GM21360 (cell line): ENCODE results near the gene PDZD2.
"Not testable (repeated sequence)": the region's sequence is repeated elsewhere in the genome, so short reads cannot be mapped to it uniquely, and the experiment has no call there.

Experiments used
- ATAC-seq: cut with Tn5 transposase; IDR thresholded peaks from one replicate; pipeline ENCODE4 v1.9.1; 2021; ENCODE audit warnings: mild to moderate bottlenecking, moderate library complexity; ENCODE audit not compliant: unreplicated experiment

PDZD2 gene

DNA sequence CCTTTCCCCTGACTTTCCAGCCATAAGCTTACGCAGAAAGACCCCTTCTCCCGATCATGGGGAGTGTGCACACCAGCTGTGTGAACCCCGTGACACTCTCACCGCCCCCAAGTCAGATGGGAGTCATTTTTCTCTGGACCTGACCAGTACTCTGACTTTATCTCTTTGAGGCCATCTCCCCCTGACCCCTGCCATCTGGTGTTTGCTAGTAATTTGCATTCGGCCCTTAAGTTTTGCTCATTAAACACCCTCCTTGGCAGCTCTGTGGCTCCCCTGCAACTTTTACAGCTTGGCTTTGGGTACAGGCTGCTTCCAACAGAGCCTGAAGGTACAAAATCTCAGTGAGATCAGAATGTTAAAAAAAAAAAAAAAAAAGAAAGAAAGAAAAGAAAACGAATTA lies 43.9 kb downstream of the PDZD2 start:
- no peak for ATAC-seq

DNA sequence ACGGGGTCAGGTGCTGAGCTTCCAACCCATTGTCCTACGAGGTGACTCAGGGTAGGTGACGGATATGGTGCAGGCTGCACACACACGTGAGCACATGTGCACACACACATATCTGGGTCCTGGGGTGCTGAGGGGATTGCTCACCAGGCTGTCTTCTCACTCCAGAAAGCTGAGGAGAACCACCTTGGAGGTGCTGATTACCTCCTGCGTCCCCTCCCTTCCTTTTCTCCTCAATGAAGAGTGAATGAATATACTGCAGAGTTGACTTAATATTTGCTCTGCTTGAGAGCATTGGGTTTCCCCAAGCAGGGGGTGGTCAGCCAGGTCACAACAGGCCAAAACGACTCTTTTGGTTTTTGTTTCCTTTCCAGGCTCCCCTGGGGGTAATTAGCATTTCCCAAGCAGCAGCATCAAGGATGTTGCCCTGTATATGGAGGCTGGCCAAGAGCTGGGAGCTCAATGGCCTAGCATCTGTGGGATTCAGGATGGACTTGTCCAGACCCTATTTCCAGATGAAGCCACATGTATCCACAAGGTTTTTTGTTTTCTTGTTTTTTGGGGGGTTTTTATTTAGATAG lies 49.7 kb downstream of the PDZD2 start:
- no peak for ATAC-seq

DNA sequence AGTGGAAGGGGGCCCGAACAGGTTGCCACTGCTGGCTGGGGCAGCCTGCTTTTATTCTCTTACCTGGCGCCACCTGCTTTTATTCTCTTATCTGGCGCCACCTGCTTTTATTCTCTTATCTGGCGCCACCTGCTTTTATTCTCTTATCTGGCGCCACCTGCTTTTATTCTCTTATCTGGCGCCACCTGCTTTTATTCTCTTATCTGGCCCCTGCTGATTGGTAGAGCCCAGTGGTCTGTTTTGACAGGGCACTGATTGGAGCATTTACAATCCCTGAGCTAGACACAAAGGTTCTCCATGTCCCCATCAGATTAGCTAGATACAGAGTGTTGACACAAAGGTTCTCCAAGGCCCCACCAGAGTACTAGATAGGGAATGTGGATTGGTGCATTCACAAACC lies 52.5 kb downstream of the PDZD2 start:
- not testable (repeated sequence) for ATAC-seq

DNA sequence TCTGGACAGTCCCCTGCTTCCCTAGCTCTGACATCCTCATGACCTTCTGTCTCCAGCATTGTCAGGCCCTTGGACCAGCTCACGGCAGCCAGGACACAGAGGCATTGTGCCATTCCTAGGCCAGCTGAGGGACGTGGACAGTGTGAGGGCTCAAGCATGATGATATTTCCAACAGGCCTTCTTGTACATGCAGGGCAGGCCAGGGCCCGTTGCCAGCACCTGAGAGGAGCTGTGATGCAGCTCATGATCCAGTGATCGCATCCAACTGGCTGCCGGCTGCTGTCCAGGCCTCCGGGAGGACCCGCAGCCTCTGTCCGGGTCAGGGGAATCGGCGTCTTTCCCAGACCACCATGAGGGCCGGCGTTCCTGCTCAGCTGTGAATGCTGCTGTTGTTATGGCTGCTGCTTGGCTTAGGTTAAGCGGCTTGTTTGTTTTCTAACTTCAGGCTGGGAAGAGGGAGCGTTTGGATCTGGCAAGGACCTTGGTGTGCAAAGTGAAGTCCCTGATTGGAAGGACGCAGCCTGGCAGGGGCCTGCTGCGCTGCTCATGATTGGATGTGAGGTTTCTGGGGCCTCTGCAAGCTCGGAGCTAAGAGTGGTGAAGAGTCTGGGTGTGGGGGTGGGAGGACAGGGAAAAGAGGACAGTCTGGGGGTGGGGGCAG lies 53.8 kb downstream of the PDZD2 start:
- no peak for ATAC-seq

DNA sequence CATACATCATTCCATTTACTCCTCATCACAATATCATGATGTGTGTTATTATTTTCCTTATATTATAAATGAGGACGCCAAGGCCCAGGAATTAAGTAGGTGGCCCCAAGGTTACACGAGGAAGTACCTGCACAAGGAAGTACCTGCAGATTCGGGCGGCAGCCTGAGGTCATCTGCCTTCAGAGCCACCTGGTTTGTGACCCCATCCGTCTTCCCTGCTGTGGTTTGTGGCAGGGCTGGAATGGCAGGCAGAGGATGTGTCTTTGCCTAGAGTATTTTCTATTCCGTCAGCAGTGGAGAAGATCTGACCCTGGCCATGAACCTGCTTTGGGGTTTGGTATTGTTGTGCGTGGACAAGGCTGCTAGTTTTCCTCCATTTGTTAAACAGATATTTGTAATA lies 59.7 kb downstream of the PDZD2 start:
- ATAC-seq: no peak

DNA sequence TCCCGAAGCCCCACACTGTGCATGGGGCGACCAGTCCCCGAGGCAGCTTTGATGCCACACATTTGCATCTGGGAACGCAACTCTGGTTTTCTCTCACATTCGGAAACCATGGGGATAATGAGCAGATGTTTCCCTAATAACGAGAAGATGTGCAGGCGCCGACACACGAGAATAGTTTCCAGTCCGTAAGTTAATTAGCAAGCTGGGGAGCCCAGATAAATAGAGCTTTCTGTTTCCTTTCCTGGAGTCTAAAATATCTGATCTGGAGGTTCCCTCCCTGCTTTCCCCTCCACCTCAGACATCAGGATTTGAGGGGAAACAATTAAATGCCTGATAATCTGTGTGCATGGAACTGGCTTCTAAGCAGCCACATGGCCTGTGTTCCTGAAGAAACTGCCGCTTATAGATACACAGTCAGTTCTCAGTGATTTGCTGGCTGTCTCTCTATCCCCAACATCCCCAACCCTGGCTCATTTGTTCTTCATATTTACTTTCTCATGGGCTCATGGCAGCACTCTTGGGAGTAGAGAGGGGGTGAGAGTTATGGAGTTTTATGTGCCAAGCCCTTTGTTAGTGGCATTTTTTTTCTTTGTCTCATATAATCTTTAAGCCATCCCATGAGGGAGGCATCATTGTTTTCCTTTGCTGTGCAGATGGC lies 62.8 kb downstream of the PDZD2 start:
- ATAC-seq: no peak

DNA sequence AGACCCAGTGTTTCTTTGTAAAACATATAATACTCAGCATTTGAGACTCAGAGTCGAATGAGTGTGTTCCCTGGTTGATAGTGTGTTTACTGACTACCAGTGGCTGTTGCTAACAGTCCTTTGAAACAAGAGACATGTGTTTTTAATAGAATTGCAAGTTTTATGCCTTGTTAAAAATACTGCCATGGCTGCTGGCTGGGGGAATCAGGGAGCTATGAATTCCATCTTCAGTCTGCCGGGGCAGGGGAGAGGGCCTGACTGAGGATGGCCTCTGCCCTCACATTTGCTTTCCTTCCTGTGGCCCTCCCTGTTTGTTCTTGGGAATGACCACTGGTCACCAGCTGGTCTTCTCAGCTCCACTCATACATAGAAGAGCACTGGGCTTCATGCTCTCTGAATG lies 63.8 kb downstream of the PDZD2 start:
- no peak for ATAC-seq

DNA sequence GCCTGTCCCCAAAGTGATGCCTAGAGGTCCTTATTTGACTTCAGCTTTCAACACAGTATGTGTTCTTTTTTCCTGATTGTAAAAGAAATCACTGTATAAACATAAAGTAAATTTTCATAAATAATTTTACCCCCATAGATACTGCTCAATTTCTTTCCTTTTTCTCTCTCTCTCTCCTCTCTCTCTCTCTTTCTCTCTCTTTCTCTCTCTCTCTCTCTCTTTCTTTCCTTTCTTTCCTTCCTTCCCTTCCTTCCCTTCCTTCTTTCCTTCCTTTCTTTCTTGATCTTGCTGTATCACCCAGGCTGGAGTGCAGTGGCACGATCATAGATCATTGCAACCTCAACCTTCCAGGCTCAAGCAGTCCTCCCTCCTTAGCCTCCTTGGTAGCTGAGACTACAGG lies 64.8 kb downstream of the PDZD2 start:
- ATAC-seq: no peak

DNA sequence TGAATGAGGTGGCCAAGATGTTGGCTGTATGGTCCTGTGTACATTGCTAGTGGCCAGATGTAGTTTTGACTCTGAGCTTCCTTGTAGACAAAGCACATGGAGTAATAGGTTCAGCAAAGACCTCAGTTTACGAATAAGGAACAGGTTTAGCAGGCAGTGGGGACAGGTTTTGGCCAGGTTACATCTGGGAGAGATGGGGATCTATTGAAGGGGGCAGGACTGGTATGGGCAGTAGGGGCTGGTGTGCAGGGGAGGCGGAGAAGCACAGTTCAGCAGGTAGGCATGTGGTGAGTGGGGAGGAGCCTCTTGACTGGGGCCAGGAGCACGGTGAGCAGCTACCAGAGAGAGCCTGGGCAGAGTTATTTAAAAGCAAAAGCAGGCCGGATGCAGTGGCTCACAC lies 67.3 kb downstream of the PDZD2 start:
- ATAC-seq: no peak

DNA sequence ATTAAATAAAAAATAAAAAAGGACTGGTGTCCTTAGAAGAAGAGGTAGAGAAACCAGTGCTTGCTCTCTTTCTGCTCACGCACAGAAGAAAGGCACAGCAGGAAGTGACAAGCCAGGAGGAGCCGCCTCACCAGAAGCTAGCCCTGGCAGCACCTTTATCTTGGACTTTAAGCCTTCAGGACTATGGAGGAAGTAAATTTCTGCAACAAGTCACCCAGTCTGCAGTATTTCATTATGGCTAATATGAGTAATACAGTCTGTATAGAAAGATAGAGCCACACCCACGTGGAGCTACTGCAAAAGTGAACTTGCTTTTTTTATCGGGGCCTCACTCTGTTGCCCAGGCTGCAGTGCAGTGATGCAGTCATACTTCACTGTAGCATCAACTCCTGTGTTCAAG lies 68.4 kb downstream of the PDZD2 start:
- no peak for ATAC-seq

DNA sequence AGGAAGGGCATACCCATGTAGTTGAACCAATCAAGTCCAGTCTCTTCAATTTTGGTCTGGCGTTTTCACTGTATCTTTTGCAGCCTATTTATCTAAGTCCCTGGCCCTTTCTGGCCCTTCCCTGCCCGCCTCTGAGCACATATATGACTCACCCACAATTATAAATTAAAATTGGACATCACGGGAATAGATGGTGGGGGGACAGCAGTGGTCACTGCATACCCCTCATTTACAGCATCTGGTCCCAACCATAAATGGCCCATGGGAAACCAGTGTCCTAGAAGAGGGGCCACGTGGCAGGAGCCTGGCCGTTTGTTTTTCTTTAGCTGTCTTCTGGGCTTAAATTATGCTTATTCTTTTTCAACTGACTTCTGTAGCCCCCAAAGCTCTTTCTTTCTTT lies 69.2 kb downstream of the PDZD2 start:
- no peak for ATAC-seq

DNA sequence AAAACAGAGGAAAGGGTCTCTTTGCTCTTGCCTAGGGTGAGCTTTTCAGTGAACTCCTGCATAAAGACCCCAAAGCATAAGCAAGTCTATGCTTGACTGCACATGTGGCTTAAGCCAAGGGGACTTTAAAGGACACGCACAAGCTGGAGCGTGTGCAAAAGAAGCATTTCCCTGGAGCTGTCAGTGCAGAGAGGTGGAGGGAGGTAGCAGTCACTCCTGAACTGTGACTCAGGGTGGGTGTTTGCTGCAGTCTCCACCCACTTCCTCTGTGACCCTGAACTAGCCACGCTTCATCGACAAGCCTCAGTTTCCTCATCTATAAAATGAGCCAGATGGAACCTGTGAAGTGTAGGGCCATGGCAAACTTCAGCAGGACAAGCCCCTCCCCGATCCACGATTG lies 72.4 kb downstream of the PDZD2 start:
- ATAC-seq: no peak

DNA sequence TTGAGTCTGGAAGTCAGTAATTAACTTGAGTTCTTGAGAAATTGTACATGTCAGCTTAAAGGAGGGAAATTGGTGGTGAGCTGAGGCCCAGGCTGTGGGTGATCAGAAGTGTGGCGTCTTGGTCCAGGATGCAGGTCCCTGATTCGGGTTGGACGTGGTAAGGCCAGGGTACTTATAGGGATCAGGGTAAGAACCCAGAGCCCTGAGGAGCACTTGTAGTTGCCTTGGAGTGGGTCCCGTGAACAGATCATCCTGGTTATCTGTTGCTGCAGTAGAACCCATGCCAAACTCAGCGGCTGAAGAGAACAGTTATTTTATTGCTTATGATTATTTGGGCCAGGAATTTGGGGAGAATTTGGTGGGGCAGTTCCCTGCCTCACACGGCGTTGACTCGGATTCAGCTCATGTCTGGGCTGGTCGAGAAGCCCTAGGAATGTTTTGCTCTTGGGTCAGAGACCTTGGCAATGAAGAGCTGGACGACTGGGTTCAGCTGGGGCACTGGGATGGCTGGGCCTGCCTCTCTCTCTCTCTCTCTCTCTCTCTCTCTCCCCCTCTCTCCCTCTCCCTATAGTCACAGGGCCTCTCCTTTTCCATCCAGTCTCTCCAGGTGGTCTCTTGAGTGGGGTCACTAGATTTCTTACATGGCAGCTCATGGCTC lies 73.1 kb downstream of the PDZD2 start:
- ATAC-seq: no peak

DNA sequence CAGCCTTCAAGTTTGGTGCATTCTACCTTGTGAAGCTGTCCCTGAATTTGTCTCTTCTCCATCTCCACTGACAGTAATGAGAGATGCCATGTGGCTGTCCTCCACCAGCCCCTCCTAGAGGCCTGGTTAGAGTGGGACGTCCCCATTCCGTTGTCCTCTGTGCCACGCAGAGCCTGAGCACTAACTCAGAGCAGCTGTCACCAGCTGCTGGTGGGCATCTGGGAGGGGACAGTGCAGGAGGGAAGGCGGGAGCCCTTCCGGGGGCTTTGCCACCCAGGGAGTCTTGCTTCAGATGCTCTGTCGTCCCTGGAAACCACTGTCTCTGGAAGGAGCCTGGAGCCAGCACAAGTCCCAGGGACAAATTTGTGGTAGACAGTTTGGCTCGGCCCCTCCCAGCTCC lies 78.6 kb downstream of the PDZD2 start:
- no peak for ATAC-seq

DNA sequence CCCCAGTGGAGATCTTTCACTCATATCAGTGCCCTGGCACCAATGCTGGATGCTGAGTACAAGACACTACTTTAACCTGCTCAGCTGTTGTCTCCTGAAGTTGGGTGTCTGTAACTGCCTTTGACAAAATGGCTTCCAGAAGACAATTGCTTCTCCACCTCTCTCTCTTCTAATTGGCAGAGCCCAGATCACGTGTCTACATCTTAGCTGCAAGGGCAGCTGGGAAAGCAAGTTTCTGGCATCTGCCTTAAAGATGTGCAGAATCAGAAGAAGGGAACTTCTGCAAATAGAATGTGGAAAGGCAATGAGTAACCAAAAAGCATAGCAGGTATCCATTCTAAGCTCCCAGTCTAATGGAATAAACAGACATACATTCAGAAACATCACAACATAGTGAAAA lies 81.1 kb downstream of the PDZD2 start:
- no peak for ATAC-seq

DNA sequence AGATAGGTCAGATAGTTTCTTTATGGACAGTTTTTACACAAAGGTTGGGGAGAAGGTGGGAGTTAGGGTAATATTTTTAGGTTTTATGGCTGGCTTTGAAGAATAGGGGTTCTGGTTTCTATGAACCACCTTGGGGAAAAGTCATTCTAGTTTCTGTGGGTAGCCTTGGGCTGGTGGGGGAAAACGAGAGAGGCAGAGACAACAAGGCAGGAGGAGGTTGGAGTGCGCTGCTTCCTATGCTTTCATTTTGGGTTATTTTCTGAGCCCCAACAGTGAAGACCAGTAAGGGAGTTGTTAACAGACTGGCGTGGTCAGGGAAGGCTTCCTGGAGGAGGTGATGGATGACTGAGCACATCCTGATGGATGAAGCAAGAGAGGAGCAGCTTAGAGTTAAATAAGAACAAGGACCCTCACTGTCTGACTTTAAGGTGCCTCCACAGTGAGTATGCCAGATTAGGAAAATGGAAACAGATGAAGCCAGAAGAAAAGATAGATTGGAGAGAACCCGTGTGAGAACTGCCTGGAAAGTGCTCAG lies 81.9 kb downstream of the PDZD2 start:
- no peak for ATAC-seq

DNA sequence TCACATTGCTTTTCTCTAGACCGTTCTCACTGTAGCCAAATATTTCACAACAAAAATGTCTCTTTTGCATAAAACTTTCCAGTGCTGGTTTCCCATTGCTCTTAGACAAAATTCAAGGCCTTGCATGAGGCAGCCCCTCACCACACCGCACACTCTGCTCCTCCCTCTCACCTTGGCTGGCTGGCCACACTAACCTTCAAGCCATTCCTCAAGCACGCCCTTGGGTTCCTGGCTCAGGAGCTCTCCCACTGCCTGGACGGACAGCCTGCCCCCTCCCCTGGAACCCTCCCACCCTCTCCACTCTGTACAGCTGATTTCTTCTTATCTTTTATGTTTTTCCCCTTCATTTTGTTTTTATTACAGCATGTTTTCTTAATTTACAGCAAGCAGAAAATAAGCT lies 83.2 kb downstream of the PDZD2 start:
- no peak for ATAC-seq

DNA sequence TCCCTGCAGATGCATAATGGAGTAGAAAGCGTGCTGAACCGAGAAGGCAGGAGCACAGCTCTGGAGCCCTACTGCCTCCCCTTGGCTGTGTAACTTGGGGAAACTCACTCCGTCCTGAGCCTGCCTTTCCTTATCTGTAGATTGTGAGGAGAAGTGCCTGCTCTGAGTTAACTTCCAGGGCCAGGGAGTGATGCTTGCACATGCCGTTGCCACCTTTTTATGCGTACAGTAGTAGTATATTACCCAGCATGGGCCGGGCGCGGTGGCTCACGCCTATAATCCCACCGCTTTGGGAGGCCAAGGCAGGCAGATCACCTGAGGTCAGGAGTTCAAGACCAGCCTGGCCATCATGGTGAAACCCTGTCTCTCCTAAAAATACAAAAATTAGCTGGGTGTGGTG lies 87.1 kb downstream of the PDZD2 start:
- no peak for ATAC-seq

DNA sequence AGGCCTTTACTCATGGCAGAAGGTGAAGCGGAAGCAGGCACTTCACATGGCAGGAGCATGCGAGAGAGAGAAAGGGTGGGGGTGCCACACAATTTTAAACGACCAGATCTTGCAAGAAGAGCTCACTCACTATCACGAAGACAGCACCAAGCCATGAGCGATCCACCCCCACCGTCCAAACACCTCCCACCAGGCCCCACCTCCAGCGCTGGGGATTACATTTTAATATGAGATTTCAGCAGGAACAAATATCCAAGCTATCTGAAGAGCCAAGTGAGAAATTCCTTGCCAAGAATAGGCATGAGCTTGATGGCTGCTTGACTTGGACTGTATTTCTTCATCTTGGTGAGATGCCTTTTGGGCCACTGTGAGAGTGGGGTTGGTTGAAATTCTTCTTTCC lies 88.0 kb downstream of the PDZD2 start:
- ATAC-seq: no peak

DNA sequence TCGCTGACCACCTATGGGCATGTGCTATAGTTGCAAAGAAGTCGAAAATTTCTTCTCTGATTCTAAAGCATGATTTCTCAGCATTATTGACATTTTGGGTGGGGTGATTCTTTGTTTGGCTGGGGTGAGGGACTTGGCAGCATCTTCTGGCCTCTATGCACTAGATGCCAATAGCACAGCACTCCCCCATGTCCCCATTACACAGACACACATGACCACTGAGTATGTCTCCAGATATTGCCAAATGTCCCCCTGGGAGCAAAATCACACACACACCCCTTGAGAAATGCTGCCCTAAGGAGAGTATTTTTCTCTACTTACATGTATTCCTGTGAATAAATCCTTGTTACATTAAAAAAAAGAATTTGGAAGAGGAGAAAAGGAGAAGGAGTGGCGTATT lies 89.1 kb downstream of the PDZD2 start:
- ATAC-seq: no peak

DNA sequence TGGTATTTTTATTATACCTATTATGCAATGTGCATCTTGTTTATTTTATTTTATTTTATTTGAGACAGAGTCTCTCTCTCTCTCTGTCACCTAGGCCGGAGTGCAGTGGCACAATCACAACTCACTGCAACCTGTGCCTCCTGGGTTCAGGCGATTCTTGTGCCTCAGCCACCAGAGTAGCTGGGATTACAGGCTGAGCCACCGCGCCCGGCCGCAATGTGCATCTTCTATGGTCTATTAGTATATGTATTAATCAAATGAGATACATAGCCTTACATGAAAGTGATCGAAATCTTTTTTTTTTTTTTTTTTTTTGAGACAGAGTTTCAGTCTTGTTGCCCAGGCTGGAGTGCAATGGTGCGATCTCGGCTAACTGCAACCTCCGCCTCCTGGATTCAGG lies 89.9 kb downstream of the PDZD2 start:
- not testable (repeated sequence) for ATAC-seq

DNA sequence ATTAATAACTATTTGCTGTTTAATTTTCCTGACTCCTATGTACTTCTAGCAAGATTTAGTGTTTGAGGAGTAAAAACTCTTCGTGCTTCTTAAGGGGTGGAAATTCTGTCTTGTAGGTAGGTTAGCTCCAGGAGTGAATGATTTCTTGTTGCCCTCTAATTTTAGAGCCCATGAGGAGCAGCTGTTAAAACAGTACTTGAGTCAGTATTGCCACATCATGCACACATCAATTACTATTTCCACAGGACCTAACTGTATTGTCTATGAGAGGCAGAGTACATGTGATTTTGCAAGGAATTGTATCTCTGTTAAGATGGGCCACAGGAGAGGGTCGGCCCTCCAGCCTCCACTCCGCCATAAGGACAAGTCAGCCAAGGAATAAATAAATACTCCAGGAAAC lies 91.2 kb downstream of the PDZD2 start:
- no peak for ATAC-seq
